NCI-H1048 (cell line): ENCODE data around the gene CDON.

ENCODE experiments used
- DNase-seq: peaks from one replicate; lab custom pipeline; 2025; lab: John Stamatoyannopoulos, UW

Gene CDON

GRCh38 chr11:125956391-125957134, 106.1 kb downstream of the CDON start:
- DNase-seq = no peak

DNA sequence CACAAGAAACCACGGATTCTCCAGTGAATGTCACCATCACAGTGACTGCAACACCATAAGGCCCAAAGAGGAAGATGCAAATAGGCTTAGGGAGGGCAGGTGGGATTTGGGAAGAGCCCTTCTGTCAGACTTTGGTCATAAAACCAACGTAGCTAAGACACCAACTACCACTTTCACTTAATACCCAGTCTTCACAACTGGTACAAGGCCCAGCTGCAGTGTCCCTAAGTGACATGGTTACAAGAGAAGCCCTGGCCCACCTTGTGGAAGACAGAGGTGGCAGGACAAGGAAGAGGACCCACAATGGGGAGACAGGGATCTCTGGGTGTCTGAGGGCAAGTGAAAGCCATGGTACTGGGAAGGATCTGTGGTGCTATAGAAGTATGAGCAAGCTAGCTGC, 106.8 kb downstream of the CDON start:
- no peak for DNase-seq

DNA sequence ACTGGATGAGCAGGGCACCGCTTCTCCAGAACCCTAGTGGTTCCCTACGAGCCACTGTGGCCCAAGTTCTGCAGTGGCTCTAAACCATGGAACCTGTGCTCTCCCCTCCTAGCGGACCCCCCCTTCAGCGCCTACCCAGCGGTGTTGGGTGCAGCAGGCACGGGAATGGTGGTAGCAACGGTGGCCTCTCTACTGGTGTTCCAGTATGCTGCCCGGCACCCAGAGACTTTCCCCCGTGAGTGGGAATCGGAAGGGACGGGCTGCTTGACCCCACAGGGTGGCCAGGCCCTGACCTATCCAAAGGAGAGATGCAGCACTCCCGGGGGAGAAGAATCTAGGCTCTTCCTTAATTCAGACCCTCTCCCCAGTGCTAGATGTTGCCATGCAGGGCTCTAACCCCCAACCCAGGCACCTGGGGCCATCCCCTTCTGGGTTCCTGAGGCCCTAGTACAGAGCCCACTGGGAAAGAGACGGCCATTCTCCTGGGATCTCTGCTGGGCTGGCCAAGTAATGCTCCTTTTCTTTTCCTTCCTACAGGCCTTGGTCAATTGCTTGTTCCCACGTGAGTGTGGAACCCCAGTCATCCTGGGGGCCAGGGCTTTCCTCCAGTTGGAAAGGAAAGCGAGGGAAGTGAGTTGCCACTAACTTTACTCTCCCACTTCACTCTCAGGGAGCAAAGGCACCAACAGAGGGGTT, 107.6 kb downstream of the CDON start:
- DNase-seq = no peak

GRCh38 chr11:125954123-125954944, 108.3 kb downstream of the CDON start:
- DNase-seq = no peak

- DNase-seq = no peak
Observed at GRCh38 chr11:125953401-125953935, 109.2 kb downstream of the CDON start.

- DNase-seq = no peak
Observed at GRCh38 chr11:125952973-125953372, 109.7 kb downstream of the CDON start.

GRCh38 chr11:125952559-125952958, 110.1 kb downstream of the CDON start:
- no peak for DNase-seq

DNA sequence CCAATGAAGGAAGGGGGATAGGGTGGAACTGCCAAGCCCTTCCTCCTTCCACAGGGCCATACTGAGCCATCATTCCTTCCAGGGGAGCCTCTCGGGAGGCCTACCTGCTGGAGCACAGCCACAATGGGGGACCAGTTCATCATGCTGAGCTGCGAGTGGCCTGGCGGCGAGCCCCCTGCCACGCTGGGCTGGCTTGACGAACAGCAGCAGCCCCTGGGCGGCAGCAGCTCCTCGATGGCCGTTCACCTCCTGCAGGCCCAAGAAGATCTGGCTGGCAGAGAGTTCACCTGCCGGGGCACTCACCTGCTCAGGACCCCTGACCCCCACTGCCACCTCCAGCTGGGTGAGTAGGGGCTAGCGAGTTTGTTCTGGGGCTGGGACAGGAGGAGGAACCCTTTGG, 110.9 kb downstream of the CDON start:
- DNase-seq = no peak

- no peak for DNase-seq
Observed at GRCh38 chr11:125950696-125951651, 111.7 kb downstream of the CDON start.

DNA sequence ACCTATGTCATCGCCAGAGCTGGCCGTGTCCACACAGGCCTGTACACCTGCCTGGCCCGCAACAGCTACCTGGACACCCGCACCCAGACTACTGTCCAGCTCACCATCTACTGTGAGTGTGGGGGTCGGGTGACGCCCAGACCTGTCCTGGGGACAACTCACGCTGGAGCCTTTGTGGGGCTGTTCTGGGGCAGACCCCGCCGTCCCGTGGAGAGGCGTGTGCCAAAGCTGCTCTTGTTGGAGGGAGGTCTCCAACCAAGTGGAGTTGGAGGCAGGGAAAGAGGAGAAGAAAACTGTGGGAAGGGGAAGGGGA, 112.5 kb downstream of the CDON start:
- DNase-seq = no peak

- DNase-seq = no peak
Observed at GRCh38 chr11:125949271-125950177, 113.1 kb downstream of the CDON start.

GRCh38 chr11:125948278-125949051, 114.2 kb downstream of the CDON start:
- no peak for DNase-seq

DNA sequence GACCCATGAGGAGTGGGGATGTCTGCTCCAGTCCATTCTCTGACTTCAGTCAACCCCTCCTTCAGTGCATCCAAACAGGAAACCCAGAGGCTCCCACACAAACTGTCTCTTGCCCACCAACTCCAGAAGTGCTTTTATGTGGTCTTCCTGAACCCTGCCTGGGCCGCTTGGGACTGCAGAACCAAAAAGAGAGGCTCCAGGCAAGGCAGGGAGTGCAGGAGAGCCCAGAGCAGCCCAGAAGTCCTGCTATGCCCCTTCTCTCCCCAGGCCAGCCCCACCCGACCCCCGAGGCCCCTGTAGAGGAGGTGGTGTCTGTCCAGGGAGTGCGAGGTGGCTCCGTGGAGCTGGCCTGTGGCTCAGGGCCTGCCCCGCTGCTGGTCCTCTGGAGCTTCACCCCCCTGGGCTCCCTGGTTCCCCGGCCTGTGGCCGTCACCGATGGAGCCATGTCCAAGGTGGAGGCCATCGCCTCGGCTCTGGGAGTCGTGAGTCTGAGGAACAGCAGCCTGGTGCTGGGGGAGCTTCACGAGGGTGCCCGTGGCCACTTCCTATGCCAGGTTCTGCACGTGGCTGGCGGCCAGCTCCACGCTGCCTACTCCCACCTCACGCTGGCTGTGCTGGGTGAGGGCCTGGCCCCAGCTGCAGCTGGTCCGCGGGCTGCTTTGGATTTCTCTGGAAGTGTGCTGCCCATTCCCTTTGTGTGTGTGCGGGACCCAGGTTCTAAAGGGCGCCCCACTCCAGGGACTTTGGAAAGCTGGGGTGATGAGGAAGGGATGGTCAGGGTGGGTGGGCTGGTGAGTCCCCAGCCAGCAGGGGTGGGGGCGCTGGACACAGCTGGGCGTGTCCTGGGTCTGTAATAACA, 115.0 kb downstream of the CDON start:
- no peak for DNase-seq

- no peak for DNase-seq
Observed at GRCh38 chr11:125946712-125947418, 115.8 kb downstream of the CDON start.

GRCh38 chr11:125945797-125946520, 116.7 kb downstream of the CDON start, which contains the start of gene VSIG10L2:
TSS of gene VSIG10L2 (plus strand) at chr11:125946044. CDS start at chr11:125946056, 12 bp downstream.
- DNase-seq = no peak

DNA sequence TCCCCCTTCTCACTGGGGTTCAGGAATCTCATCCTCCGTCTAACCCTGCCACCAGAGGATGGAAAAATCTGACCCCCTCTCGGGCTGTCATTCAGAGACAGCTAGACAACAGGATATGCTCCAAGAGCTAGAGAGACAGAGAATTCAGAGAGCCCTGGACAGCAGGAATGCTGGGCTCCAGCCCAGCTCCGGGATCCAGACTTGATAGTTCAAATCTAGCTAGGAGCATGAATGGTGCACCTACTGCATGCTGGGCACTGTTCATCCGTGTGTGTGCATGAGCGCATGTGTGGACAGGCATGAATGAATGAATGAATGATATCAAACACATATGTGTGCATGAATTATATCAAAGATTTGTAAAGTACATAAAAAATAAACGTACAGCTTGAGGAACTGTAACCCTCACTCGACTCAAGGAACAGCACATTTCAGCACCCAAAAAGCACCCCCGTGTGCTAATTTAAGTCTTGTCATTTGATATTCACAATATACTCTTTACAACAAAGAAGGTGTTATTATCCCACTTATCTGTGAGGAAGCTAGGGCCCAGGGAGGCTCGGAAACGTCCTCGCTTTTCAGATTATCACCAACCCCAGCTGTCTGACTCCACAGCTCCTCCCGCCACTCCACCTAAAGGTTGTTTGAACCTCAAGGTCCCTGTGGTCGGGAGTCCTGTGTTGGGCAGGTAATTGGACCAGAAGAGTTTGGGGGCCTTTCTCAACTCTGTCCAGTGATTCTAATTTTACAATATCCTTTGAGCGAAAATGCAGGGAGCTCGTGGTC, 117.5 kb downstream of the CDON start:
- DNase-seq = no peak
